ENCODE measurements around the gene UPF1. TPM values are rescaled to one million over a fixed set of nuclear protein-coding genes. Genes with fewer than 3 reads are reported as not detected.

The UPF1 gene
- total RNA-seq, 2 experiments from 2014 or later: 98.4 to 98.7 TPM

DNA sequence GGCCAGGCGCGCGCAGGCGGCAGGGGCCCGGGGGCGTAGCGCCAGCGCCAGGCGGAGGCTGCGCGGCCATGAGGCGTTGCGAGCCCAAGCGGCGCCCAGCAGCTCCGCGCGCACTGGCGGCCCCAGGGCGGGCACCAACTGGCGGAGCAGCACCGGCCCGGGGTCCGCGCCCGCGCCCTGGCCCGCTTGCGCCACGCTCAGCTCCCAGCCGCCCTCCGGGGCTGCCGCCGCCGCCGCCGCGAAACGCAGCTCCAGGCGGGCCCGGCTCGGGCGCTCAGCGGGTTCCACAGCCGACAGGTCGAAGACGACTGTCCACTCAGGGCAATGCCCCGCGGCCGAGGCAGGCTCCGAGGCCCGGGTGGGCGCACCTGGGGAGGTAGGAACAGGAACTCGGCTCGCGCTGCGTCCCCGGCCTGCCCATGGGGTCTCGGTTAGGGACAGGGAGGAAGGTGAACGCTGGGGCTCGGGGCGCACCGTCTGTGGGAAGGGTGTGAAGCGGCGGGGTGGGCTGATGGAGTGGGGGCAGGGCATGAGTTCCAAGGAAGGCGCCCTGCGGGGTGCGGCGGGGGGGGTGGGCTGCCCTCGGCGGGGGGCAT lies 37.4 kb downstream of the UPF1 start:
- no peaks in the 10 kb centered on the region for H3K4me1 Mint-ChIP-seq
- H3K9me3 Mint-ChIP-seq (ENCODE audit: low read depth): no peaks in the 10 kb centered on the region
- peaks cover 9% of the 10 kb centered on the region for H3K27me3 Mint-ChIP-seq
- ATAC-seq: no peak
- H3K4me3 Mint-ChIP-seq: no peak overlapping the region
- peaks cover 17% of the 10 kb centered on the region for H3K36me3 Mint-ChIP-seq
- CTCF ChIA-PET: no interaction called here
- no peak for DNase-seq
- H3K27ac Mint-ChIP-seq: no peak overlapping the region

DNA sequence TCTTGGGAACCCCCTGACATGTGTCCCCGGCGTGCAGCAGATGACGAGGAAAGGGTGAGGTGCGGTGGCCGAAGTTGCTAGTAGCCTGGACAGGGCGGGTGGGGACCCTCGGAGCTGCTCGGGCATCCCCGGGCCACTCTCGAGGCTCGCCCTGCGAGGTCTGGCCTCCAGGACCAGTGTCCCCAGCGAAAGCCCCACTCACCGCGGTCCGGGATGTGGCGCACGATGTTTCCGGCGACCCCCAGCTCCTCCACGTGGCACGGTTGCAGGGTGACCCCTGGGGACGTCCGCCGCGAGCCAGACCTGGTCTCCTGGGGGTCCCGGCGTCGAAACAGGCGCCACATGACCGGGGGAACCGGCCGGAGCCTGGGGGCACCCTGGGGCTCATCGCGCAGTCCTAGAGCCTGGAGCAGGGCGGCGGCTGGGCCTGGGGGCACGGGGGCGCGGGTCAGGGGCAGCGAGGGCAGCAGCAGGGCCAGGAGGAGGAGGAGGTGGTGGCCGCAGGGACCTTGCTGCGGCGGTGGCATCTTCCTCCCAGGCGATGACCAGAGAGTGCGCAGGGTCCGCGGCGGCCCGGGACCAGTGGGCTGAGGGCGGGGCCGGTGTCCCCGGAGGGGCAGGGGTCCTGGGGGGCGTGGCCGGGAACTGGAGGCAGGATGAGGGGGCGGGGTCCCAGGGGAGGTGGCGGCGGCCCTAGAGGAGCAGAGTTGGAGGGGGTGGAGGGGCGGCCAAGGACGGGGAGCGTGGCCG lies 38.2 kb downstream of the UPF1 start:
- DNase-seq (no peak), ATAC-seq (no peak)
- Mint-ChIP-seq H3K4me1 (no peaks in the 10 kb centered on the region), H3K4me3 (no peak overlapping the region), H3K36me3 (peaks cover 15% of the 10 kb centered on the region), H3K27me3 (peaks cover 9% of the 10 kb centered on the region), H3K27ac (no peak overlapping the region), H3K9me3 (ENCODE audit: low read depth) (no peaks in the 10 kb centered on the region)
- CTCF ChIA-PET: no interaction called here

DNA sequence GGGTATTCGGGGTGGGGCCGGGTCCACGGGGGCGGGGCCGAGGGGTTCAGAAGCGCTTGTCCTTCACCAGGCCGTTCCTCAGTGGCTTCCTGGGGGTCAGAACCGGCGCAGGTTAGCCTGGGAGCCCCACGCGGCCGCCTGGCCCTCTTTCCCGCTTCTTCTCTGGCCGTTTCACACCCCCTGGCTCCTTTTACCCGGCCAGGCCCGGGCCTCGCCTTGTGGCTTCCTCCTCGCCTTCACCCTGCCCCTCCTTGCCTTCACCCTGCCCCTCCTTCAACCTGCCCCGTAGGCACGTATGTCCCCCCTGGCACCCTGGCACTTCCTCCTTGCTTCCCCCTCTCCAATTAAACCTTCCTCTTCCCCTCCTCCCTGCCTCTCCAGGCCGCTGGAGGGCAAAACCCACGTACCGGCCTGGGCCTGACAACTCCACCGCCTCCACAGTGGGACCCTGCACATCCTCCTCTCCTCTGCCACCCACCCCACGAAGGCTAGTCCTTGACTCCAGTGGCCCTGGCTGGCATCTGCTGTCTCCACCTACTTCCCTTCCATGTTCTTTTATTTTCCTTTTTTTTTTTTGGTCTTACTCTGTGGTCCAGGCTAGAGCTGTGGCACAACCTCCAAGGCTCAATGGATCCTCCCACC lies 38.9 kb downstream of the UPF1 start:
- no peaks in the 10 kb centered on the region for H3K4me1 Mint-ChIP-seq
- CTCF ChIA-PET: no interaction called here
- DNase-seq (no peak), ATAC-seq (no peak)
- H3K9me3 Mint-ChIP-seq (ENCODE audit: low read depth): no peaks in the 10 kb centered on the region
- H3K4me3 Mint-ChIP-seq: no peak overlapping the region
- H3K27me3 Mint-ChIP-seq: peaks cover 9% of the 10 kb centered on the region
- H3K27ac Mint-ChIP-seq: no peak overlapping the region
- peaks cover 13% of the 10 kb centered on the region for H3K36me3 Mint-ChIP-seq

DNA sequence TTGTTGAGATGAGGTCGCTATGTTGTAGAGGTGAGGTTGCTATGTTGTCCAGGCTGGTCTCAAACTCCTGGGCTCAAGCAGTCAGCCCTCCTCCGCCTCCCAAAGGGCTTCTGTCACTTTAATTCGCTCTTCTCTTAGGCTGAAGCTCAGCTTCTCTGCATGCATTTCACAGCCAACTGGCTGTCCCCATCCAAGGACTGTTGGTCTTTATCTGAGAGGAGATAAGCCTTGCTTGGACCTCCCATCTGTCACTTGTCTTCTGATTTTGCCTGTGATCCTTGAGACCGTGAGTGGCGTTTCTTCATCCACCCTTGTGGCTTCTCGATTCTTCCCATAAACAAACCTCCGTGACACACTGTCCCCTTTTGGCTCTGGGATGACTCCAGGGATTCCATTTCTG lies 39.8 kb downstream of the UPF1 start:
- H3K4me1 Mint-ChIP-seq: no peaks in the 10 kb centered on the region
- CTCF ChIA-PET: interaction anchor here (0.7 kb wide), 1 partner anchor 29 kb away, joined by 5 read pairs; no protein-coding TSS in a partner anchor
- peaks cover 9% of the 10 kb centered on the region for H3K27me3 Mint-ChIP-seq
- no peak for DNase-seq
- H3K4me3 Mint-ChIP-seq: no peak overlapping the region
- H3K36me3 Mint-ChIP-seq: peaks cover 11% of the 10 kb centered on the region
- no peak for ATAC-seq
- no peaks in the 10 kb centered on the region for H3K9me3 Mint-ChIP-seq (ENCODE audit: low read depth)
- no peak overlapping the region for H3K27ac Mint-ChIP-seq

DNA sequence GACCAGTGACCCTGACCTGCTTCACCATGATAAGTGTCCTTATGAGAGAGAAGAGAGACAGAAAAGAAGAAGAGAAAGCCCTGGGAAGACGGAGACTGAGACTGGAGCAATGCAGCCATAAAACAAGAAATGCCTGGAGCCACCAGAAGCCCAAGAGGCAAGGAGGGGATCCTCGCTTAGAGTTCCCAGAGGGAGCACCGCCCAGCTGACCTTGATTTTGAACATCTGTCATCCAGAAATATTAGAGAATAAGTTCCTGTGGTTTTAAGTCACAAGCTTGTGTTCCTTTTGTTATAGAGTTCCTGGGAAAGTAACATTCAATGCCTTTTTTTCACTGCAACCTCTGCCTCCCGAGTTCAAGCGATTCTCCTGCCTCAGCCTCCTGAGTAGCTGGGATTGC lies 44.0 kb downstream of the UPF1 start:
- H3K4me3 Mint-ChIP-seq: no peak overlapping the region
- DNase-seq (no peak), ATAC-seq (no peak)
- CTCF ChIA-PET: interaction anchor here (0.7 to 1.0 kb wide), 3 partner anchors 10 to 209 kb away, joined by 3 to 4 read pairs (median 3); no protein-coding TSS in a partner anchor
- no peak overlapping the region for H3K27ac Mint-ChIP-seq
- H3K9me3 Mint-ChIP-seq (ENCODE audit: low read depth): no peaks in the 10 kb centered on the region
- peaks cover 8% of the 10 kb centered on the region for H3K27me3 Mint-ChIP-seq
- H3K36me3 Mint-ChIP-seq: no peaks in the 10 kb centered on the region
- no peaks in the 10 kb centered on the region for H3K4me1 Mint-ChIP-seq

DNA sequence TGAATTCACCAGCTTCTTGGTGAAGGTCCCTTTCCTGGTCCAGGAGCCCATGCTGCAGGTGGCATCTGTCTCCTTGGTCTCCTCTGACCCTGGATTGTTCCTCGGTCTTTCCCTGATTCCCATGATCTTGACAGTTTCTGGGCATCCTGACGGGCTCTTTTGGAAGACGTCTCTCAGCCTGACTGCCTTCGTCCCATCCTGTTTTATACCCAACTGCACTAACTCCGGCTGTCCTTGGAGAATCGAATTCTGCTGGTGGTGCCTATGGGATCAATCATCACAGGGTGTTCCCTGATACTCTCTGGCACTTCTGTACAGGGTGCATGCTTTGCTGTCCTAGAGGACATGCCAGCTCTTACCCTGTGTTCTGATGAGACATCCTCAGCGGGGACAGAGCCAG lies 45.1 kb downstream of the UPF1 start:
- no peaks in the 10 kb centered on the region for H3K4me1 Mint-ChIP-seq
- H3K36me3 Mint-ChIP-seq: no peaks in the 10 kb centered on the region
- H3K9me3 Mint-ChIP-seq (ENCODE audit: low read depth): no peaks in the 10 kb centered on the region
- DNase-seq (no peak), ATAC-seq (no peak)
- peaks cover under 1% of the 10 kb centered on the region for H3K27me3 Mint-ChIP-seq
- no peak overlapping the region for H3K4me3 Mint-ChIP-seq
- CTCF ChIA-PET: interaction anchor here (0.7 to 1.6 kb wide), 3 partner anchors 9 to 288 kb away, joined by 3 to 4 read pairs (median 3); no protein-coding TSS in a partner anchor
- no peak overlapping the region for H3K27ac Mint-ChIP-seq

DNA sequence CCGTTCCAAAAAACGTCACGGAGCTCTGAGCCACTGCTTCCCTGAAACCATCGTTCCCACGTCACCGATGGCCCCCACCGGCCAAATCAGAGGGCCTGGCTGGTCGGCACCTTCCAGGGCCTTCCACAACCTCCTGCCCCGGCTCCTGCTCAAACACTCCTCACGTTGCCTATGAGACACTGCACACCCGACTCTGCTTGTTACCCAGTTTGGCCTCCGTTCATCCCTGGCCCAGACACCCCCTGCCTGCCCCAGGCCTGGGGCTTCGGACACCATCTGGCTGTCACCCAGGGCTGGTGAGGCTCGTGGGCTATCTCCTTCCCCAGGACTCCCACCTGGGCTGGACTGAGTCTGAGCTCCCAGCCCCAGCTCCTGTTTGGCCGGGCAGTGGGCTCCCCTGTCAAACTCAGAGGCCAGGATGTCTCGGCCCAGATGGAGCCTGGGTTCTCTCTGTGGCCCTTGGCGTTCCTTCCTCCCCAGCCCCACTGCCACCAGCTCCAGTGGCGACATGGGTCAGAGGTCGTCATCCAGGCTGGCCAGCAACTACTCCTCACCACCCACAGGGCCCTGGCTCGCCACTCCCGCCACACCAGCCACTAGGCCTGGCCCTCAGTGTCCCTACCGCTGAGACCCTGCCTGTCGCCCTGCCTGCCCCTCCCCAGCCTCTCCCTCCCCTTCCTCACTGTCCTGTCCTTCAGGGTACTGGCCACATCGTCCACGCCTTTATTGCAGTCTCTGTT lies 46.5 kb downstream of the UPF1 start:
- H3K27ac Mint-ChIP-seq: no peak overlapping the region
- no peaks in the 10 kb centered on the region for H3K9me3 Mint-ChIP-seq (ENCODE audit: low read depth)
- no peaks in the 10 kb centered on the region for H3K36me3 Mint-ChIP-seq
- no peak overlapping the region for H3K4me3 Mint-ChIP-seq
- CTCF ChIA-PET: interaction anchor here (1.6 kb wide), 1 partner anchor 11 kb away, joined by 3 read pairs; no protein-coding TSS in a partner anchor
- H3K27me3 Mint-ChIP-seq: no peaks in the 10 kb centered on the region
- H3K4me1 Mint-ChIP-seq: no peaks in the 10 kb centered on the region
- ATAC-seq (no peak), DNase-seq (no peak)

DNA sequence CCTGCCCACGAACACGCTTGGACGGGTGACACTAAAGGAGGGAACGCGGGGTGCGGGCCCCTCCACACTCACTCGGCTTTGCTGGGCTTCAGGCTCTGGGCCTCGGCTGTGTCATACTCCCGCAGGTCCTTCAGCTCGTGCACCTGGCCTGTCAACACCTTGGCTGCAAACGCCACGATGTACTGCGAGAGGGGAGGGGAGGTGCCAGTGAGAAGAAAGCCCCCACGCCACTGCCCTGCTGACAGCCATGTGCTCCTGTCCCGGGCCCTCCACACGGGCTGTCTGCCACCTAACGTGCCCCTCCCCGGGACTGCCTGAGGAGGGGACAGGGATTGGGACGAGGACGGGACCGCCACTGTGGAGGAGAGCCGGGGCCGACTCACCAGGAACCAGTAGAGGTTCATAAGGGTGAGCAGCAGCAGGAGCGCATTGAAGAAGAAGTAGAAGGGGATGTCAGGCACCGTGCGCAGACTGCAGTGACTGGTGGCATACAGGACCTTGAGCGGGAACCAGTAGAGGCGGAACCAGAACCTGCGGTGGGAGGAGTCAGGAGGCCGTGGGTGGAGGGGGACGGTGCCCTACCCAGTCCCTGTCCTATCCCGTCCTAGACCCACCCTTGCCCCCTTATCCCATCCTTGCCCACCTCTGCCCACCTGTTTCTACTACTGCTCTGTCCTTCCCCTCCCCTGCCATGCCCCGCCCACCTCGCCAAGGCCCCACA lies 47.3 kb downstream of the UPF1 start:
- DNase-seq: no peak
- Mint-ChIP-seq H3K36me3 (no peaks in the 10 kb centered on the region), H3K27me3 (no peaks in the 10 kb centered on the region), H3K27ac (no peak overlapping the region), H3K9me3 (ENCODE audit: low read depth) (no peaks in the 10 kb centered on the region), H3K4me1 (no peaks in the 10 kb centered on the region), H3K4me3 (no peak overlapping the region)
- CTCF ChIA-PET: no interaction called here
- ATAC-seq: peak; percentile 18

DNA sequence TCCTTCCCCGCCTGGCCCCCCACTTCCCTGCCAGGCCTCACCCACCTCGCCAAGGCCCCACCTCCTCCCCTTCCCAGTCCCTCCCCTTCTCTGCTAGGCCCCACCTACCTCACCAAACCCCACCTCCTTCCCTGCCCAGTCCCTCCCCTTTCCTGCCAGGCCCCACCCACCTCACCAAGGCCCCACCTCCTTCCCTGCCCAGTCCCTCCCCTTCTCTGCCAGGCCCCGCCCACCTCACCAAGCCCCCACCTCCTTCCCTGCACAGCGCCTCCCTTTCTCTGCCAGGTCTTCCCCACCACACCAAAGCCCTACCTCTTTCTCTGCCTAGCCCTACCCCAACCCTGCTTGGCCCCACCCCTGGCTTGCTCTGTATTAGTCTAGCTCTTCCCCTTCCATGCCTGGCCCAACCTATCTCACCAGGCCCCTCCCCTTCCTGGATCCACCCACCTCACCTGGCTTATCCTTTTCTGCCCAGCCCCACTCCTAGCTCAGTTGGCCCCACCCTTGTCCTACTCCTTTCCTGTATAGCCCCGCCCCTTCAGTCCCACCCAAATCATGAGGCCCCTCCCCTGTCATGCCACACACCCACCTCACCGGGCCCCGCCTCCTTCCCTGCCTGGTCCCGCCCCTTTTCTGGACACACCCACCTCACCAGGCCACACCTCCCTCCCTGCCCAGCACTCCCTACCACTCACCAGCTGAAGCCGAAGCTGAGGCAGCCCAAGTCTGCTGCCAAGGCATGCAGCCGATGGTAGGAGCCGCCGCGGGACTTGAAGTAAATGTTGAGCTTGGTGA lies 48.0 kb downstream of the UPF1 start:
- DNase-seq (no peak), ATAC-seq (peak; percentile 62)
- Mint-ChIP-seq H3K9me3 (ENCODE audit: low read depth) (no peaks in the 10 kb centered on the region), H3K36me3 (no peaks in the 10 kb centered on the region), H3K4me3 (no peak overlapping the region), H3K4me1 (no peaks in the 10 kb centered on the region), H3K27me3 (no peaks in the 10 kb centered on the region), H3K27ac (no peak overlapping the region)
- CTCF ChIA-PET: no interaction called here

DNA sequence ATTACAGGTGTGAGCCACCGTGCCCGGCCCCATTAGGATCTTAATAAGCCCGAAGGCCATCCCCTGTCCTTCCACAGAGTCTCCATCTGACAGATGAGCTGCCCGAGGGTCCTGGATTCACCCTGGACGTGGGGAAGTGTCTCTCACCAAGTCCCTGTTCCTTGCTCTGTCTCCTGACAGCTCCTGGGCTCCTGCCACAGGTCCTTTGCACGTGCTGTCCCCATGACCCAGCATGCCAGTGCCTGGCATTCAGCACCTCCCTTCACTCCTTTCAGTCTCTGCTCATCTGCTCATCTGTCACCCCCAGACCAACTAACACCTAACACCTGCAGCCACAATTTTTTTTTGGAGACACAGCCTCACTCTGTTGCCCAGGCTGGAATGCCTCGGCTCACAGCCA lies 49.7 kb downstream of the UPF1 start:
- no peak overlapping the region for H3K27ac Mint-ChIP-seq
- DNase-seq (no peak), ATAC-seq (no peak)
- H3K4me1 Mint-ChIP-seq: no peaks in the 10 kb centered on the region
- H3K36me3 Mint-ChIP-seq: no peaks in the 10 kb centered on the region
- no peak overlapping the region for H3K4me3 Mint-ChIP-seq
- no peaks in the 10 kb centered on the region for H3K27me3 Mint-ChIP-seq
- CTCF ChIA-PET: no interaction called here
- H3K9me3 Mint-ChIP-seq (ENCODE audit: low read depth): no peaks in the 10 kb centered on the region

DNA sequence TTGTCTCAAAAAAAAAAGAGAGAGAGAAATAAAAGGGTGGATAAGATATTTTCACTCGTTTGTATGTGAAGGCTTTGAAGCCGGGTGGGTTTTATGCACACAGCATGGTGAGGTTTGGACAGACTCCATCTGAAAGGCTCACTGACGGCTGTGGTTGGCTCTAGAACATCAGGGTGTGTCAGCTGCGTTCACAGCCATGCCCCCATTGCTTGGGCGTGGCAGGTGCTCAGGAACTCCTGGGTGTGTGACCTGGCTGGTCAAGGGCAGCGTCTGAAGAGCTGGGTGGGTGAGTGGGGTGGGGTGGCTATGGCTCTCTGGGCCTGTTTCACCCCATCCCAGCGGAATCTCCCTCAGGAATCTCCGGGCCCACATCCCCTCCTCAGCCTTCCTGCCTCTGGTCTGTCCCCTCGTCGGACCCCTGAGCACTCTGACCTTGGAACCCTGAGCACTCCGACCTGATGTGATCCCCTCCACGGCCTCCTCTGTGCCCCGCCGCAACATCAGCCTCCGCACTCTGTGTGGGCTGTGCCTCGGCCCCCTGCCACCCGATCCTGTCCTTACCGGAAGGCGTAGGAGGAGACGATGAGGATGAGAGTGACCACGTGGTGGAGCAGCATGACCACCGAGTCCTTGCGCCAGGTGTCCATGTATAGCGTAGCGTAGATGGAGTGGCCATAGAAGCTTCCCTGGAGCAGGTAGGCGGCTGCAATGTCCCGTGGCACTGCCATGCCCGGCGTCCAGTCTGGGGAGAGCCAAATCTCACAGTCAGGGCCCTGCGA lies 52.0 kb downstream of the UPF1 start:
- CTCF ChIA-PET: no interaction called here
- H3K36me3 Mint-ChIP-seq: no peaks in the 10 kb centered on the region
- ATAC-seq: no peak

DNA sequence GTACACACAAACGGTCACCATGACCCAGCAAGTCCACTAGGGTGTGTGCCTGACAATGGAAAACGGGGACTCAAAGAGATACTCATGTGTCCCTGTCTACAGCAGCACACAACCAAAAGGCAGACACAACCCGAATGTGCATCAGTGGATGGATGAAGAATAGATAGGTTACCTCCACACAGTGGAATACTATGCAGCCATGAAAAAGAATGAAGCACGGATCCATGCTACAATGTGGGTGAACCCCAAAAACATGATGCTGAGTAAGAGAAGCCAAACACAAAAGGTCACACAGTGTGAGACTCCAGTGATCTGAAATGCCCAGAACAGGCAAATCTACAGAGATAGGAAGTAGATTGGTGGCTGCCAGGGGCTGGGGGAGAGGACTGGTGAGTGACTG lies 55.2 kb downstream of the UPF1 start:
- no peak overlapping the region for H3K4me3 Mint-ChIP-seq
- H3K9me3 Mint-ChIP-seq (ENCODE audit: low read depth): no peaks in the 10 kb centered on the region
- H3K36me3 Mint-ChIP-seq: no peaks in the 10 kb centered on the region
- CTCF ChIA-PET: no interaction called here
- no peak overlapping the region for H3K27ac Mint-ChIP-seq
- no peaks in the 10 kb centered on the region for H3K4me1 Mint-ChIP-seq
- H3K27me3 Mint-ChIP-seq: no peaks in the 10 kb centered on the region
- DNase-seq: no peak
- ATAC-seq: no peak

More for the DNA sequence above, 52.0 kb downstream of the UPF1 start:
- no peak for DNase-seq
- no peaks in the 10 kb centered on the region for H3K9me3 Mint-ChIP-seq (ENCODE audit: low read depth)
- no peak overlapping the region for H3K27ac Mint-ChIP-seq
- no peaks in the 10 kb centered on the region for H3K27me3 Mint-ChIP-seq
- no peaks in the 10 kb centered on the region for H3K4me1 Mint-ChIP-seq
- H3K4me3 Mint-ChIP-seq: no peak overlapping the region

All from activated CD8-positive, alpha-beta memory T cell treated with anti-CD3 and anti-CD28 coated beads, Interleukin-2, amount 10 ng/mL, durations not matched to agents 7 days and 5 days (primary cell).